AG08396 (cell line): Measurements from ENCODE around the gene NEMF.
"Not testable (repeated sequence)": the region's sequence is repeated elsewhere in the genome, so short reads cannot be mapped to it uniquely, and the experiment has no call there.

Experiments
- DNase-seq: peaks from one replicate; pipeline ENCODE4 v3.0.0; 2012; ENCODE audit warnings: low spot score, mixed read lengths

Gene NEMF

GRCh38 chr14:49746476-49746875 is 106.1 kb downstream of the NEMF start:
- DNase-seq = not testable (repeated sequence)

- DNase-seq = no peak
Observed at GRCh38 chr14:49745191-49745590, 107.4 kb downstream of the NEMF start.

GRCh38 chr14:49735669-49736068 is 116.9 kb downstream of the NEMF start:
- not testable (repeated sequence) for DNase-seq

- no peak for DNase-seq
Observed at GRCh38 chr14:49733836-49734235, 118.8 kb downstream of the NEMF start.

GRCh38 chr14:49732896-49733295 is 119.7 kb downstream of the NEMF start:
- no peak for DNase-seq
